Mammary epithelial cell (primary cell): ENCODE results near the gene RAD51B.

Source experiments
- CTCF ChIP-seq, 2 donors: IDR thresholded peaks in 1 of 2; conservative IDR thresholded peaks in 1 of 2; 2 replicates each; pipeline ENCODE4 v1.5.1; 2011 to 2012; ENCODE audit warnings: inconsistent platforms in 2 of 2, low read length in 2 of 2, mild to moderate bottlenecking in 2 of 2, control low read depth in 1 of 2, low read depth in 1 of 2; ENCODE audit not compliant: insufficient read depth in 1 of 2; ENCODE audit errors: extremely low read depth in 1 of 2
- EZH2 ChIP-seq: IDR thresholded peaks from 2 replicates; pipeline ENCODE4 v1.6.1; 2012; ENCODE audit warnings: low read length, inconsistent platforms, borderline replicate concordance

- no peak for TF ChIP-seq CTCF (conservative IDR thresholded peaks at IDR 0.05 in 1 of 2, IDR thresholded peaks at IDR 0.05 in 1 of 2; ENCODE audit: extremely low read depth in 1 of 2, insufficient read depth in 1 of 2, low read depth in 1 of 2, low read length in 2 of 2)
- no peak for TF ChIP-seq EZH2
Observed at GRCh38 chr14:67835596-67835995, 16.0 kb downstream of the RAD51B start.
